Endometrium (tissue), 2 donors: Measurements from ENCODE around the gene UVRAG.
"Not testable (repeated sequence)": the region's sequence is repeated elsewhere in the genome, so short reads cannot be mapped to it uniquely, and the experiment has no call there.

Experiments used
- FAIRE-seq: peaks from 2 replicates; lab custom pipeline; 2012; peaks lifted over from hg19 to GRCh38; lab: Jason Lieb, UNC
- donor health status: control.
- donor health status: control.

The UVRAG gene

GRCh38 chr11:75968021-75968625 lies 153.1 kb downstream of the UVRAG start:
- FAIRE-seq: peak; percentile 26

- FAIRE-seq: no peak
Measured at GRCh38 chr11:75969626-75970308, 154.8 kb downstream of the UVRAG start.

- FAIRE-seq: not testable (repeated sequence)
Measured at GRCh38 chr11:75973710-75974109, 158.7 kb downstream of the UVRAG start.

GRCh38 chr11:75979075-75979474 lies 164.1 kb downstream of the UVRAG start:
- FAIRE-seq: not testable (repeated sequence)

- FAIRE-seq: not testable (repeated sequence)
Measured at GRCh38 chr11:75979479-75980027, 164.5 kb downstream of the UVRAG start.

GRCh38 chr11:75980031-75980430 lies 165.0 kb downstream of the UVRAG start:
- FAIRE-seq: no peak

GRCh38 chr11:75981546-75981945 lies 166.5 kb downstream of the UVRAG start:
- FAIRE-seq: no peak

- FAIRE-seq: no peak
Measured at GRCh38 chr11:75982309-75982708, 167.3 kb downstream of the UVRAG start.

- FAIRE-seq: no peak
Measured at GRCh38 chr11:75986966-75987365, 172.0 kb downstream of the UVRAG start.

GRCh38 chr11:75993126-75993525 lies 178.1 kb downstream of the UVRAG start:
- no peak for FAIRE-seq

- FAIRE-seq: no peak
Measured at GRCh38 chr11:75994616-75995015, 179.6 kb downstream of the UVRAG start.

- no peak for FAIRE-seq
Measured at GRCh38 chr11:75996523-75997442, 181.8 kb downstream of the UVRAG start.

- no peak for FAIRE-seq
Measured at GRCh38 chr11:76004400-76004799, 189.4 kb downstream of the UVRAG start.

- no peak for FAIRE-seq
Measured at GRCh38 chr11:76005756-76006155, 190.7 kb downstream of the UVRAG start.

GRCh38 chr11:76007166-76007565 lies 192.2 kb downstream of the UVRAG start:
- FAIRE-seq: no peak

- FAIRE-seq: no peak
Measured at GRCh38 chr11:76008474-76008873, 193.5 kb downstream of the UVRAG start.

GRCh38 chr11:76010051-76010450 lies 195.0 kb downstream of the UVRAG start:
- FAIRE-seq: no peak

GRCh38 chr11:76013526-76013925 lies 198.5 kb downstream of the UVRAG start:
- no peak for FAIRE-seq

- no peak for FAIRE-seq
Measured at GRCh38 chr11:76023236-76024068, 208.4 kb downstream of the UVRAG start.

GRCh38 chr11:76025068-76025467 lies 210.1 kb downstream of the UVRAG start:
- no peak for FAIRE-seq

- FAIRE-seq: no peak
Measured at GRCh38 chr11:76025817-76026216, 210.8 kb downstream of the UVRAG start.

GRCh38 chr11:76026281-76026680 lies 211.3 kb downstream of the UVRAG start:
- FAIRE-seq: no peak
